Measurements from ENCODE around the gene FAM111A. TPM values are rescaled to one million over a fixed set of nuclear protein-coding genes. Genes with fewer than 3 reads are reported as not detected.

FAM111A gene
- total and polyA plus RNA-seq, 10 of the 15 experiments (the other 5 are each of a cell fraction or from before 2014, with no cell fraction given), result 26.6 to 95.0 (median 67.5) TPM

GRCh38 chr11:59173080-59173963 lies 30.7 kb downstream of the FAM111A start (continued):
- TF ChIP-seq POLR2AphosphoS2 (IDR thresholded peaks at IDR 0.05; ENCODE audit: low read depth, low read length), result 0 out of 2 replicates have a peak, but pooled peaks have one; percentile 11
- 0 out of 4 replicates have a peak, but pooled peaks of 1 of the 2 experiments have one; percentile 20 for TF ChIP-seq BHLHE40 (IDR thresholded peaks at IDR 0.05; ENCODE audit: borderline replicate concordance in 1 of 2, low read depth in 2 of 2, low read length in 1 of 2)
- TF ChIP-seq SMAD5 (IDR thresholded peaks at IDR 0.05; ENCODE audit: low read depth), result peak; percentile 82
- peak; percentile 56 for TF ChIP-seq MEF2B (IDR thresholded peaks at IDR 0.05; ENCODE audit: partially characterized antibody, poor library complexity, severe bottlenecking)
- TF ChIP-seq IKZF1 (conservative IDR thresholded peaks at IDR 0.05), result peak; percentile 68
- TF ChIP-seq, protein P1, sequence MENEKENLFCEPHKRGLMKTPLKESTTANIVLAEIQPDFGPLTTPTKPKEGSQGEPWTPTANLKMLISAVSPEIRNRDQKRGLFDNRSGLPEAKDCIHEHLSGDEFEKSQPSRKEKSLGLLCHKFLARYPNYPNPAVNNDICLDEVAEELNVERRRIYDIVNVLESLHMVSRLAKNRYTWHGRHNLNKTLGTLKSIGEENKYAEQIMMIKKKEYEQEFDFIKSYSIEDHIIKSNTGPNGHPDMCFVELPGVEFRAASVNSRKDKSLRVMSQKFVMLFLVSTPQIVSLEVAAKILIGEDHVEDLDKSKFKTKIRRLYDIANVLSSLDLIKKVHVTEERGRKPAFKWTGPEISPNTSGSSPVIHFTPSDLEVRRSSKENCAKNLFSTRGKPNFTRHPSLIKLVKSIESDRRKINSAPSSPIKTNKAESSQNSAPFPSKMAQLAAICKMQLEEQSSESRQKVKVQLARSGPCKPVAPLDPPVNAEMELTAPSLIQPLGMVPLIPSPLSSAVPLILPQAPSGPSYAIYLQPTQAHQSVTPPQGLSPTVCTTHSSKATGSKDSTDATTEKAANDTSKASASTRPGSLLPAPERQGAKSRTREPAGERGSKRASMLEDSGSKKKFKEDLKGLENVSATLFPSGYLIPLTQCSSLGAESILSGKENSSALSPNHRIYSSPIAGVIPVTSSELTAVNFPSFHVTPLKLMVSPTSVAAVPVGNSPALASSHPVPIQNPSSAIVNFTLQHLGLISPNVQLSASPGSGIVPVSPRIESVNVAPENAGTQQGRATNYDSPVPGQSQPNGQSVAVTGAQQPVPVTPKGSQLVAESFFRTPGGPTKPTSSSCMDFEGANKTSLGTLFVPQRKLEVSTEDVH (IDR thresholded peaks at IDR 0.05; ENCODE audit: low read depth, partially characterized antibody), result no peak
- no peak for TF ChIP-seq BCLAF1 (IDR thresholded peaks at IDR 0.05)
- no peak for TF ChIP-seq MYB (IDR thresholded peaks at IDR 0.05; ENCODE audit: borderline replicate concordance, low read depth, low read length)
- TF ChIP-seq ASH2L (IDR thresholded peaks at IDR 0.05; ENCODE audit: borderline replicate concordance, low read depth), result no peak
- no peak for TF ChIP-seq GABPA (IDR thresholded peaks at IDR 0.05; ENCODE audit: low read depth)
- no peak for TF ChIP-seq POU2F2 (IDR thresholded peaks at IDR 0.05; ENCODE audit: borderline replicate concordance, low read depth, low read length)
- no peak for TF ChIP-seq PKNOX1 (IDR thresholded peaks at IDR 0.05)
- TF ChIP-seq, protein P2, sequence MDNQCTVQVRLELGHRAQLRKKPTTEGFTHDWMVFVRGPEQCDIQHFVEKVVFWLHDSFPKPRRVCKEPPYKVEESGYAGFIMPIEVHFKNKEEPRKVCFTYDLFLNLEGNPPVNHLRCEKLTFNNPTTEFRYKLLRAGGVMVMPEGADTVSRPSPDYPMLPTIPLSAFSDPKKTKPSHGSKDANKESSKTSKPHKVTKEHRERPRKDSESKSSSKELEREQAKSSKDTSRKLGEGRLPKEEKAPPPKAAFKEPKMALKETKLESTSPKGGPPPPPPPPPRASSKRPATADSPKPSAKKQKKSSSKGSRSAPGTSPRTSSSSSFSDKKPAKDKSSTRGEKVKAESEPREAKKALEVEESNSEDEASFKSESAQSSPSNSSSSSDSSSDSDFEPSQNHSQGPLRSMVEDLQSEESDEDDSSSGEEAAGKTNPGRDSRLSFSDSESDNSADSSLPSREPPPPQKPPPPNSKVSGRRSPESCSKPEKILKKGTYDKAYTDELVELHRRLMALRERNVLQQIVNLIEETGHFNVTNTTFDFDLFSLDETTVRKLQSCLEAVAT (IDR thresholded peaks at IDR 0.05), result peak; percentile 93
- TF ChIP-seq TBL1XR1 (IDR thresholded peaks at IDR 0.05; ENCODE audit: low read depth, low read length), result 0 out of 2 replicates have a peak, but pooled peaks have one; percentile 6
- TF ChIP-seq FOS (IDR thresholded peaks at IDR 0.05; ENCODE audit: borderline replicate concordance, extremely low read depth, insufficient read length), result no peak
- TF ChIP-seq NKRF (conservative IDR thresholded peaks at IDR 0.05), result no peak; the same call in 1 of the 2 replicates
- TF ChIP-seq ZNF207 (IDR thresholded peaks at IDR 0.05; ENCODE audit: borderline replicate concordance), result no peak

All from GM12878 (cell line).